B cell (primary cell): ENCODE data around the gene DNAAF8. TPM values are rescaled to one million over a fixed set of nuclear protein-coding genes. Genes with fewer than 3 reads are reported as not detected.

Source experiments
- ATAC-seq: fragments of 200-7000 bp; cut with Tn5 transposase; one replicate; pipeline ENCODE4 v1.10.0; 2021; ENCODE audit warnings: low read depth, mild to moderate bottlenecking, moderate number of reproducible peaks, moderate library complexity
- CTCF ChIA-PET: fragments of 350-600 bp; sonication (Branson Sonifier 250); formaldehyde crosslinking; loops from one replicate; lab custom pipeline; 2021; ENCODE audit warnings: antibody characterized with exemption, inconsistent platforms; lab: Charles Lee
- POLR2A ChIA-PET: fragments of 350-600 bp; sonication (Branson Sonifier 250); formaldehyde crosslinking; loops from one replicate; lab custom pipeline; 2021; ENCODE audit warnings: antibody characterized with exemption; lab: Charles Lee
- DNase-seq: peaks from one replicate; pipeline ENCODE4 v3.0.0; 2013
- H2AFZ ChIP-seq: 2 replicates; pipeline ENCODE4 v1.6.1; 2012; ENCODE audit warnings: mild to moderate bottlenecking, low read depth, low read length; ENCODE audit not compliant: insufficient read depth, poor library complexity, severe bottlenecking
- H3K27ac ChIP-seq, 2 donors: 1 replicate in 1 of 2; 2 replicates in 1 of 2; pipeline ENCODE4 v1.5.1; 2012 to 2013; ENCODE audit warnings: low read length in 2 of 2, mild to moderate bottlenecking in 2 of 2, moderate library complexity in 1 of 2
- H3K27me3 ChIP-seq, 4 experiments: fragments of 200-600 bp in 1 of 4; sonication (generic) in 1 of 4; replicated peaks in 1 of 4; 1 replicate in 2 of 4; 2 replicates in 2 of 4; pipeline versions ENCODE4 v1.6.1 to v1.7.0; 2013 to 2016; ENCODE audit warnings: low read length in 3 of 4, mild to moderate bottlenecking in 2 of 4, mixed read lengths in 1 of 4, moderate library complexity in 1 of 4; ENCODE audit not compliant: insufficient read depth in 4 of 4, control insufficient read depth in 3 of 4; ENCODE audit errors: control extremely low read depth in 1 of 4
- H3K36me3 ChIP-seq, 2 experiments: replicated peaks in 1 of 2; 1 replicate in 1 of 2; 2 replicates in 1 of 2; pipeline versions ENCODE4 v1.6.1 to v1.7.1; 2013; ENCODE audit warnings: low read length in 1 of 2; ENCODE audit not compliant: insufficient read depth in 2 of 2, control insufficient read depth in 1 of 2; ENCODE audit errors: control extremely low read depth in 1 of 2, extremely low read depth in 1 of 2
- H3K4me1 ChIP-seq, 2 donors: fragments of 200-600 bp in 1 of 2; sonication (generic) in 1 of 2; 1 replicate in 1 of 2; 2 replicates in 1 of 2; pipeline versions ENCODE4 v1.5.1 to v1.6.1; 2013 to 2017; ENCODE audit warnings: low read length in 2 of 2; ENCODE audit not compliant: control insufficient read depth in 2 of 2, insufficient read depth in 2 of 2
- H3K4me2 ChIP-seq: replicated peaks from 2 replicates; pipeline ENCODE3; 2012; ENCODE audit warnings: mild to moderate bottlenecking, low read depth, low read length; ENCODE audit not compliant: poor library complexity, severe bottlenecking
- H3K4me3 ChIP-seq, 5 experiments: fragments of 200-600 bp in 1 of 5; sonication (generic) in 1 of 5; 1 replicate in 3 of 5; 2 replicates in 2 of 5; pipeline versions ENCODE4 v1.5.1 to v1.7.0; 2011 to 2016; ENCODE audit warnings: low read length in 4 of 5, mild to moderate bottlenecking in 4 of 5, low read depth in 2 of 5, control low read depth in 1 of 5, moderate library complexity in 1 of 5; ENCODE audit not compliant: insufficient read depth in 1 of 5; ENCODE audit errors: control extremely low read depth in 1 of 5, extremely low read depth in 1 of 5
- H3K79me2 ChIP-seq: fragments of 200-600 bp; sonication (generic); one replicate; pipeline ENCODE4 v1.6.0; 2016; ENCODE audit warnings: low read length; ENCODE audit not compliant: control insufficient read depth, insufficient read depth
- H3K9ac ChIP-seq: fragments of 200-600 bp; sonication (generic); 2 replicates; pipeline ENCODE4 v1.6.1; 2017; ENCODE audit warnings: mild to moderate bottlenecking, low read length, moderate library complexity
- H3K9me3 ChIP-seq, 3 donors: one replicate each; pipeline versions ENCODE4 v1.6.1 to v1.7.1; 2013; ENCODE audit warnings: low read length in 2 of 3; ENCODE audit not compliant: control insufficient read depth in 2 of 3, insufficient read depth in 1 of 3; ENCODE audit errors: control extremely low read depth in 1 of 3
- H4K20me1 ChIP-seq: 2 replicates; pipeline ENCODE4 v1.6.0; 2012; ENCODE audit warnings: mild to moderate bottlenecking, low read length; ENCODE audit not compliant: insufficient read depth, control insufficient read depth, poor library complexity, severe bottlenecking
- H3K27ac Mint-ChIP-seq: one replicate; pipeline ENCODE4 v1.8.0; 2021; ENCODE audit warnings: mixed read lengths
- H3K27me3 Mint-ChIP-seq: one replicate; pipeline ENCODE4 v1.8.0; 2021; ENCODE audit warnings: mixed read lengths
- H3K4me1 Mint-ChIP-seq: one replicate; pipeline ENCODE4 v1.8.0; 2021; ENCODE audit warnings: mixed read lengths
- H3K4me3 Mint-ChIP-seq: one replicate; pipeline ENCODE4 v1.8.0; 2021; ENCODE audit warnings: mixed read lengths
- H3K9me3 Mint-ChIP-seq: one replicate; pipeline ENCODE4 v1.8.0; 2022; ENCODE audit warnings: mixed read lengths; ENCODE audit not compliant: insufficient read depth
- CTCF ChIP-seq: fragments of 200-600 bp; IDR thresholded peaks from one replicate; pipeline ENCODE4 v1.8.0; 2022; ENCODE audit warnings: antibody characterized with exemption, mild to moderate bottlenecking
- EZH2 ChIP-seq: IDR thresholded peaks from 2 replicates; pipeline ENCODE4 v1.6.1; 2012; ENCODE audit warnings: borderline replicate concordance, low read depth, mild to moderate bottlenecking, moderate library complexity, low read length; ENCODE audit not compliant: insufficient read depth, poor library complexity, severe bottlenecking
- whole genome bisulfite sequencing: methylation state at CpG from one replicate; pipeline ENCODE4 v1.1.5; 2013; ENCODE audit warnings: missing lambda C conversion rate; ENCODE audit not compliant: insufficient coverage; 5-methylcytosine and 5-hydroxymethylcytosine counted together
- intact Hi-C: fragments of 100-400 bp; cut with micrococcal nuclease; formaldehyde crosslinking; loops from one replicate; pipeline ENCODE4 v1.10.0; 2022
- polyA plus RNA-seq: library from polyadenylated mRNA; depleted of rRNA; stranded (reverse); fragments of >200 nt; gene quantifications from 2 replicates; pipeline ENCODE4 v1.2.3, GENCODE V29; 2012
- total RNA-seq, 2 donors: library from RNA; stranded (reverse); fragments of 120-200 nt in 1 of 2; gene quantifications; 1 replicate in 1 of 2; 2 replicates in 1 of 2; pipeline versions ENCODE4 v1.2.3 to v1.2.4, GENCODE V29; 2013 to 2022

Gene DNAAF8
- total and polyA plus RNA-seq, 2 donors (not counting 1 experiment from before 2014, with no cell fraction given): 0.09 to 0.44 TPM

GRCh38 chr16:4785758-4786433, 51.6 kb downstream of the DNAAF8 start:
- no peaks in the 10 kb centered on the region for H3K4me1 ChIP-seq
- peaks cover 0 to 3% (median 0%) of the 10 kb centered on the region in 4 experiments for H3K27me3 ChIP-seq
- Mint-ChIP-seq H3K4me3 (no peak overlapping the region), H3K27me3 (no peaks in the 10 kb centered on the region), H3K4me1 (peaks cover 1% of the 10 kb centered on the region), H3K27ac (no peak overlapping the region), H3K9me3 (no peaks in the 10 kb centered on the region)
- no peak overlapping the region for H3K4me2 ChIP-seq
- ChIA-PET CTCF (no interaction called here), POLR2A (interaction anchor here (0.6 to 0.7 kb wide), 3 partner anchors 85 to 298 kb away, joined by 3 to 12 read pairs (median 7); no protein-coding TSS in a partner anchor)
- H3K79me2 ChIP-seq: no peaks in the 10 kb centered on the region
- intact Hi-C loops: no loop called here
- no peaks in the 10 kb centered on the region for H4K20me1 ChIP-seq
- H3K27ac ChIP-seq: no peak overlapping the region
- DNase-seq (no peak), ATAC-seq (no peak)
- no peaks in the 10 kb centered on the region for H3K9me3 ChIP-seq
- H3K9ac ChIP-seq: no peak overlapping the region
- no peak for TF ChIP-seq CTCF
- no peak for TF ChIP-seq EZH2
- no peak overlapping the region for H3K4me3 ChIP-seq
- H3K36me3 ChIP-seq: no peaks in the 10 kb centered on the region
- no peak overlapping the region for H2AFZ ChIP-seq
- WGBS: 93% methylated on average over 8 of the region's 23 CpGs

DNA sequence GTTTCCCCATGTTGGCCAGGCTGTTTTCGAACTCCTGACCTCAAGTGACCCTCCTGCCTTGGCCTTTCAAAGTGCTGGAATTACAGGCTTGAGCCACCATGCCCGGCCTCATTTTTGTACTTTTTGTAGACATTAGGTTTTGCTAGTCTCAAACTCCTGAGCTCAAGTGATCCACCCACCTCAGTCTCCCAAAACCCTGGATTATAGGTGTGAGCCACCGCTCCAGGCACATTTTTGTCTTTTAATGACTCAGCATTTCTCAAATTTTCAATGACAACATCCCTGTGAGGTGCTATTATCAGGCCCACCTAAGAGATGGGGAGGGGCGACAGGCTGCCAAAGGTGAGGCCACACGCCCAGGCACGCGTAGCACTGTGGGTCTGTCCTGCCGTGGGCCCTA, 52.7 kb downstream of the DNAAF8 start:
- ATAC-seq (no peak), DNase-seq (no peak)
- no peaks in the 10 kb centered on the region for H3K9me3 Mint-ChIP-seq
- H4K20me1 ChIP-seq: no peaks in the 10 kb centered on the region
- no peaks in the 10 kb centered on the region for H3K79me2 ChIP-seq
- TF ChIP-seq EZH2 (no peak), CTCF (no peak)
- no peaks in the 10 kb centered on the region for H3K9me3 ChIP-seq
- ChIA-PET POLR2A (no interaction called here), CTCF (interaction anchor here (0.6 kb wide), 2 partner anchors 248 to 497 kb away, joined by 3 read pairs; no protein-coding TSS in a partner anchor)
- no peak overlapping the region for H3K27ac ChIP-seq
- no peaks in the 10 kb centered on the region for H3K36me3 ChIP-seq
- no peaks in the 10 kb centered on the region for H3K27me3 Mint-ChIP-seq
- H3K4me3 Mint-ChIP-seq: no peak overlapping the region
- intact Hi-C loops: no loop called here
- H3K4me3 ChIP-seq: no peak overlapping the region
- no peaks in the 10 kb centered on the region for H3K4me1 ChIP-seq
- no peak overlapping the region for H3K27ac Mint-ChIP-seq
- peaks cover 0 to 6% (median 0%) of the 10 kb centered on the region in 4 experiments for H3K27me3 ChIP-seq
- no peak overlapping the region for H3K4me2 ChIP-seq
- H3K4me1 Mint-ChIP-seq: peaks cover 1% of the 10 kb centered on the region
- no peak overlapping the region for H2AFZ ChIP-seq
- H3K9ac ChIP-seq: no peak overlapping the region
- WGBS: 100% methylated on average over 7 of the region's 8 CpGs
